PFSK-1 (cell line): ENCODE results near the gene CORIN.

Source experiments
- FOXP2 ChIP-seq: optimal IDR thresholded peaks from 2 replicates; pipeline ENCODE3; 2011; ENCODE audit warnings: borderline replicate concordance, control low read depth, inconsistent platforms; ENCODE audit not compliant: insufficient read depth; ENCODE audit errors: extremely low read length, extremely low read depth
- POLR2AphosphoS5 ChIP-seq: IDR thresholded peaks from 2 replicates; pipeline ENCODE4 v1.6.1; 2012; ENCODE audit warnings: low read depth, mild to moderate bottlenecking, control low read depth, low read length, moderate library complexity
- SIN3A ChIP-seq: IDR thresholded peaks from 2 replicates; pipeline ENCODE4 v1.6.1; 2012; ENCODE audit warnings: mild to moderate bottlenecking, low read length, moderate library complexity, borderline replicate concordance; ENCODE audit not compliant: insufficient read depth
- TAF1 ChIP-seq: IDR thresholded peaks from 2 replicates; pipeline ENCODE4 v1.6.1; 2012; ENCODE audit warnings: low read length, control low read depth, borderline replicate concordance; ENCODE audit not compliant: insufficient read depth
- TF ChIP-seq, protein P1 (sequence below), 2 experiments: IDR thresholded peaks; 2 replicates each; pipeline versions ENCODE4 v1.6.1 to v1.8.0; 2011 to 2012; ENCODE audit warnings: low read depth in 2 of 2, low read length in 2 of 2, control low read depth in 1 of 2, inconsistent platforms in 1 of 2, mild to moderate bottlenecking in 1 of 2, moderate library complexity in 1 of 2; ENCODE audit not compliant: insufficient read depth in 1 of 2

DNA sequence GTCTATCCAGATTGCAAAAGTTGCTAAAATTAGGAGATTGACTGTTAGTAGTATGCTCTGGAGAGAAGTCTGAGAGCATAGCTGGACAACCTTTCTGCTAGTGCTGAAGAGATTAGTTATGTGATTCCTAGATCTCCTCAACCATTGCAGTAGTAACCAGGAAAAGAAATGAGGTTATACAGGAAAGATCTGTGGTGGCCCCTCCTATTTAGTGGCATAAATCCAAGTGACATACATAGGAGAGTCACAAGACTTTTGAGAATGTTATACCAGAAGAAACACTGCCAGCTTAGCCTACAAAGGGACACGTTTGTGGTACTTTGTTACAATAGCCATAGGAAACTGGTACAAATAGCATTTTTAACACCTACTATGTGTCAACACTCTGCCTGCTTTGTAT is 247.5 kb downstream of the CORIN start:
- TF ChIP-seq POLR2AphosphoS5 (no peak), TAF1 (no peak), SIN3A (no peak), FOXP2 (no peak)
- TF ChIP-seq, protein P1, sequence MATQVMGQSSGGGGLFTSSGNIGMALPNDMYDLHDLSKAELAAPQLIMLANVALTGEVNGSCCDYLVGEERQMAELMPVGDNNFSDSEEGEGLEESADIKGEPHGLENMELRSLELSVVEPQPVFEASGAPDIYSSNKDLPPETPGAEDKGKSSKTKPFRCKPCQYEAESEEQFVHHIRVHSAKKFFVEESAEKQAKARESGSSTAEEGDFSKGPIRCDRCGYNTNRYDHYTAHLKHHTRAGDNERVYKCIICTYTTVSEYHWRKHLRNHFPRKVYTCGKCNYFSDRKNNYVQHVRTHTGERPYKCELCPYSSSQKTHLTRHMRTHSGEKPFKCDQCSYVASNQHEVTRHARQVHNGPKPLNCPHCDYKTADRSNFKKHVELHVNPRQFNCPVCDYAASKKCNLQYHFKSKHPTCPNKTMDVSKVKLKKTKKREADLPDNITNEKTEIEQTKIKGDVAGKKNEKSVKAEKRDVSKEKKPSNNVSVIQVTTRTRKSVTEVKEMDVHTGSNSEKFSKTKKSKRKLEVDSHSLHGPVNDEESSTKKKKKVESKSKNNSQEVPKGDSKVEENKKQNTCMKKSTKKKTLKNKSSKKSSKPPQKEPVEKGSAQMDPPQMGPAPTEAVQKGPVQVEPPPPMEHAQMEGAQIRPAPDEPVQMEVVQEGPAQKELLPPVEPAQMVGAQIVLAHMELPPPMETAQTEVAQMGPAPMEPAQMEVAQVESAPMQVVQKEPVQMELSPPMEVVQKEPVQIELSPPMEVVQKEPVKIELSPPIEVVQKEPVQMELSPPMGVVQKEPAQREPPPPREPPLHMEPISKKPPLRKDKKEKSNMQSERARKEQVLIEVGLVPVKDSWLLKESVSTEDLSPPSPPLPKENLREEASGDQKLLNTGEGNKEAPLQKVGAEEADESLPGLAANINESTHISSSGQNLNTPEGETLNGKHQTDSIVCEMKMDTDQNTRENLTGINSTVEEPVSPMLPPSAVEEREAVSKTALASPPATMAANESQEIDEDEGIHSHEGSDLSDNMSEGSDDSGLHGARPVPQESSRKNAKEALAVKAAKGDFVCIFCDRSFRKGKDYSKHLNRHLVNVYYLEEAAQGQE (IDR thresholded peaks at IDR 0.05; ENCODE audit: insufficient read depth in 1 of 2, low read depth in 2 of 2, low read length in 2 of 2): no peak
